HepG2 (cell line): Measurements from ENCODE around the gene PFDN5. TPM values are rescaled to one million over a fixed set of nuclear protein-coding genes. Genes with fewer than 3 reads are reported as not detected.

Experiments
- ATAC-seq: fragments of 200-7000 bp; cut with Tn5 transposase; 3 replicates; pipeline ENCODE4 v1.9.1; 2020; ENCODE audit warnings: mild to moderate bottlenecking, moderate library complexity
- BruUV-seq: library from RNA; stranded (reverse); fragments of 400-500 nt; replicated peaks from 2 replicates; lab custom pipeline; 2021; lab: Mats Ljungman, UMichigan
- CTCF ChIA-PET: fragments of 300-600 bp; formaldehyde crosslinking; extraction: SDS; loops from one replicate; lab custom pipeline; 2021; ENCODE audit warnings: low total read pairs, inconsistent platforms, low intra/inter-chr PET ratio; lab: Yijun Ruan, JAX
- POLR2A ChIA-PET: fragments of 350-600 bp; sonication (Branson Sonifier 250); formaldehyde crosslinking; loops from one replicate; lab custom pipeline; 2020; ENCODE audit warnings: antibody characterized with exemption, inconsistent platforms; lab: Yijun Ruan, JAX
- DNase-seq: peaks from one replicate; pipeline ENCODE4 v3.0.0-alpha.2; 2015; ENCODE audit warnings: low spot score
- FAIRE-seq: peaks from 3 replicates; lab custom pipeline; 2011; peaks lifted over from hg19 to GRCh38; lab: Jason Lieb, UNC
- H2AFZ ChIP-seq: one replicate; pipeline ENCODE4 v1.6.1; 2011; ENCODE audit warnings: low read length, inconsistent platforms
- H3K27ac ChIP-seq: fragments of 300-600 bp; 3 replicates; pipeline ENCODE4 v1.8.0; 2011; ENCODE audit warnings: mixed run types, mild to moderate bottlenecking, mixed read lengths, low read length, inconsistent platforms; ENCODE audit not compliant: insufficient read depth; ENCODE audit errors: extremely low read length
- H3K27me3 ChIP-seq, 2 experiments: fragments of 200-600 bp in 1 of 2; 2 replicates in 1 of 2; 3 replicates in 1 of 2; pipeline versions ENCODE4 v1.6.0 to v1.8.0; 2011; ENCODE audit warnings: low read length in 2 of 2, mild to moderate bottlenecking in 2 of 2, moderate library complexity in 2 of 2, inconsistent platforms in 1 of 2; ENCODE audit not compliant: insufficient read depth in 2 of 2, control insufficient read depth in 1 of 2
- H3K36me3 ChIP-seq, 2 experiments: fragments of 200-600 bp in 1 of 2; replicated peaks in 1 of 2; 2 replicates in 1 of 2; 3 replicates in 1 of 2; pipeline versions ENCODE4 v1.5.1 to v1.8.0; 2011; ENCODE audit warnings: low read length in 2 of 2, inconsistent platforms in 1 of 2; ENCODE audit not compliant: insufficient read depth in 2 of 2, control insufficient read depth in 1 of 2
- H3K4me1 ChIP-seq: 2 replicates; pipeline ENCODE4 v1.5.1; 2012; ENCODE audit warnings: low read length, inconsistent platforms; ENCODE audit not compliant: insufficient read depth
- H3K4me2 ChIP-seq: 2 replicates; pipeline ENCODE4 v1.6.0; 2011; ENCODE audit warnings: low read depth, low read length, inconsistent platforms
- H3K4me3 ChIP-seq, 3 experiments: fragments of 200-600 bp in 1 of 3; sonication (generic), shearing (Covaris generic) in 1 of 3; replicated peaks in 1 of 3; 2 replicates each; pipeline ENCODE4 v1.5.1; 2011 to 2016; ENCODE audit warnings: low read length in 3 of 3, inconsistent platforms in 2 of 3, low read depth in 2 of 3, mild to moderate bottlenecking in 2 of 3, control low read depth in 1 of 3, mixed read lengths in 1 of 3; ENCODE audit not compliant: insufficient read depth in 1 of 3
- H3K79me2 ChIP-seq: one replicate; pipeline ENCODE4 v1.6.1; 2011; ENCODE audit warnings: low read length, inconsistent platforms; ENCODE audit not compliant: insufficient read depth
- H3K9ac ChIP-seq: 2 replicates; pipeline ENCODE4 v1.6.0; 2011; ENCODE audit warnings: mild to moderate bottlenecking, low read depth, low read length, inconsistent platforms; ENCODE audit not compliant: insufficient read depth
- H3K9me3 ChIP-seq: 2 replicates; pipeline ENCODE4 v1.5.1; 2012; ENCODE audit warnings: mild to moderate bottlenecking, low read length
- H4K20me1 ChIP-seq: 2 replicates; pipeline ENCODE4 v1.6.0; 2011; ENCODE audit warnings: inconsistent platforms, mild to moderate bottlenecking, low read length, moderate library complexity; ENCODE audit not compliant: insufficient read depth
- AHDC1 ChIP-seq: sonication (generic); formaldehyde crosslinking; IDR thresholded peaks from 2 replicates; pipeline ENCODE4 v1.5.1; 2020; ENCODE audit warnings: mild to moderate bottlenecking, missing genetic modification reagents, borderline replicate concordance
- HOXD1 ChIP-seq: sonication (generic); formaldehyde crosslinking; IDR thresholded peaks from 2 replicates; pipeline ENCODE4 v1.5.0; 2020; ENCODE audit warnings: missing genetic modification reagents
- ISL2 ChIP-seq: sonication (generic); formaldehyde crosslinking; IDR thresholded peaks from 2 replicates; pipeline ENCODE4 v1.5.0; 2020; ENCODE audit warnings: missing genetic modification reagents
- MAFF ChIP-seq: IDR thresholded peaks from 2 replicates; pipeline ENCODE4 v1.6.1; 2011; ENCODE audit warnings: low read depth, low read length, improper control_type of control experiment
- MAFK ChIP-seq, 2 experiments: IDR thresholded peaks in 1 of 2; conservative IDR thresholded peaks in 1 of 2; 2 replicates each; pipeline ENCODE4 v1.6.1; 2011; ENCODE audit warnings: improper control_type of control experiment in 2 of 2, low read length in 2 of 2
- NFATC3 ChIP-seq: sonication (generic); formaldehyde crosslinking; IDR thresholded peaks from 2 replicates; pipeline ENCODE4 v1.5.1; 2020; ENCODE audit warnings: mild to moderate bottlenecking, missing genetic modification reagents
- NONO ChIP-seq, 2 experiments: fragments of 450-650 bp in 1 of 2; sonication (generic) in 1 of 2; formaldehyde crosslinking in 1 of 2; IDR thresholded peaks in 1 of 2; conservative IDR thresholded peaks in 1 of 2; 2 replicates each; pipeline versions ENCODE4 v1.6.1 to v1.8.0; 2017 to 2022; ENCODE audit warnings: mild to moderate bottlenecking in 1 of 2, missing genetic modification reagents in 1 of 2, moderate library complexity in 1 of 2
- RBFOX2 ChIP-seq: fragments of 200-400 bp; formaldehyde crosslinking; IDR thresholded peaks from 2 replicates; pipeline ENCODE4 v1.6.1; 2017; ENCODE audit warnings: low read depth, mild to moderate bottlenecking, low read length
- RNF219 ChIP-seq: sonication (generic); formaldehyde crosslinking; IDR thresholded peaks from 2 replicates; pipeline ENCODE4 v1.5.0; 2020; ENCODE audit warnings: mild to moderate bottlenecking, missing genetic modification reagents
- TSC22D2 ChIP-seq: sonication (generic); formaldehyde crosslinking; IDR thresholded peaks from 2 replicates; pipeline ENCODE4 v1.5.1; 2020; ENCODE audit warnings: missing genetic modification reagents, mild to moderate bottlenecking, borderline replicate concordance
- ZKSCAN1 ChIP-seq: fragments of 150-350 bp; IDR thresholded peaks from 2 replicates; pipeline ENCODE4 v1.6.1; 2014; ENCODE audit warnings: low read length
- ZNF235 ChIP-seq: sonication (generic); formaldehyde crosslinking; IDR thresholded peaks from 2 replicates; pipeline ENCODE4 v1.8.1; 2023; ENCODE audit warnings: mild to moderate bottlenecking, missing genetic modification reagents, borderline replicate concordance
- ZNF44 ChIP-seq: sonication (generic); formaldehyde crosslinking; IDR thresholded peaks from 2 replicates; pipeline ENCODE4 v1.5.1; 2020; ENCODE audit warnings: mild to moderate bottlenecking, missing genetic modification reagents
- ZNF605 ChIP-seq: sonication (generic); formaldehyde crosslinking; IDR thresholded peaks from 2 replicates; pipeline ENCODE4 v1.8.0; 2022; ENCODE audit warnings: mild to moderate bottlenecking, missing genetic modification reagents
- ZNF614 ChIP-seq: IDR thresholded peaks from 2 replicates; pipeline ENCODE4 v1.6.1; 2018; ENCODE audit warnings: missing biosample characterization, missing genetic modification reagents, inconsistent platforms, borderline replicate concordance
- ZNF619 ChIP-seq: sonication (generic); formaldehyde crosslinking; IDR thresholded peaks from 2 replicates; pipeline ENCODE4 v1.4.0; 2020; ENCODE audit warnings: mild to moderate bottlenecking, missing genetic modification reagents
- WGBS: methylation state at CpG from one replicate; pipeline ENCODE4 v1.1.6; 2017; ENCODE audit warnings: low lambda C conversion rate; 5-methylcytosine and 5-hydroxymethylcytosine counted together
- in situ Hi-C: cut with HindIII; loops from 2 replicates; pipeline ENCODE4 v1.10.0; 2017; ENCODE audit warnings: low pct_unique_long_range_greater_than_20kb; ENCODE audit not compliant: extremely low pct_ligation_motif_present
- intact Hi-C: fragments of 100-400 bp; cut with micrococcal nuclease; formaldehyde crosslinking; loops from one replicate; pipeline ENCODE4 v1.10.0; 2022; ENCODE audit not compliant: unreplicated experiment
- polyA plus RNA-seq, 8 experiments: library from polyadenylated mRNA; depleted of rRNA in 3 of 8; stranded (reverse) in 7 of 8; unstranded in 1 of 8; fragments of >200 nt; fragmentation: Illumina TruSeq in 4 of 8; extraction: Trizol in 4 of 8; gene quantifications; 2 replicates each; pipeline versions ENCODE4 v1.2.1 to v1.2.3, GENCODE V29; 2011 to 2016; ENCODE audit warnings: low read depth in 4 of 8, missing spikeins in 1 of 8, mixed read lengths in 1 of 8; ENCODE audit not compliant: insufficient read depth in 1 of 8
- total RNA-seq, 5 experiments: library from RNA; depleted of rRNA; stranded (reverse); fragments of >200 nt; fragmentation: Illumina TruSeq; extraction: Trizol; gene quantifications; 2 replicates each; pipeline ENCODE4 v1.2.3, GENCODE V29; 2016; ENCODE audit warnings: low read depth in 1 of 5

Gene PFDN5
- total and polyA plus RNA-seq, 2 of the 13 experiments (the other 11 are each of a cell fraction or from before 2014, with no cell fraction given): 449 to 462 TPM

- Histone ChIP-seq H3K27ac (no peak overlapping the region), H3K4me2 (no peak overlapping the region), H2AFZ (no peak overlapping the region), H3K4me3 (no peak overlapping the region), H3K79me2 (peaks cover 12% of the 10 kb centered on the region), H3K9ac (no peak overlapping the region), H3K9me3 (no peaks in the 10 kb centered on the region), H3K27me3 (no peaks in the 10 kb centered on the region), H3K36me3 (peaks cover 3 to 6% of the 10 kb centered on the region in 2 experiments; a peak in 2 of 5 replicates), H3K4me1 (peaks cover 28% of the 10 kb centered on the region), H4K20me1 (no peaks in the 10 kb centered on the region)
- FAIRE-seq (no peak), DNase-seq (no peak), ATAC-seq (no peak)
- no TSS peak for BruUV-seq
- 25% methylated on average over 2 of the region's 2 CpGs for WGBS
- intact Hi-C loops: no loop called here
- TF ChIP-seq RNF219 (CRISPR knock-in tag) (no peak), ZNF44 (no peak), ZNF235 (CRISPR knock-in tag) (no peak), ZNF619 (CRISPR knock-in tag) (no peak), ZKSCAN1 (no peak), AHDC1 (CRISPR knock-in tag) (no peak), MAFF (peak; percentile 72), ZNF614 (CRISPR knock-in tag) (no peak), TSC22D2 (CRISPR knock-in tag) (no peak), MAFK (conservative IDR thresholded peaks at IDR 0.05 in 1 of 2, IDR thresholded peaks at IDR 0.05 in 1 of 2; ENCODE audit: low read length in 2 of 2) (peak; percentile 67 to 79), HOXD1 (no peak), NFATC3 (CRISPR knock-in tag) (no peak), RBFOX2 (no peak), ZNF605 (CRISPR knock-in tag) (no peak), NONO (IDR thresholded peaks at IDR 0.05) (no peak), NONO (CRISPR knock-in tag; conservative IDR thresholded peaks at IDR 0.05) (no peak), ISL2 (no peak)
- in situ Hi-C loops: loop anchor here (5.0 kb wide), 1 partner anchor 48 kb away; no protein-coding TSS in a partner anchor
- CTCF ChIA-PET: no interaction called here
- POLR2A ChIA-PET: interaction anchor here (1.0 to 2.7 kb wide), 2 partner anchors 13 to 85 kb away, joined by 4 to 9 read pairs; partner anchors contain the start of genes CSAD and ZNF740
Measured at GRCh38 chr12:53265783-53266182, 29.6 kb upstream of the PFDN5 start.
